A549 treated with Mapracorat at 1 μM for 4 hours (cell line): ENCODE data around the gene CLCN1. TPM values are rescaled to one million over a fixed set of nuclear protein-coding genes. Genes with fewer than 3 reads are reported as not detected.

Experiments used
- total RNA-seq: library from RNA; stranded (reverse); fragments of 200-300 nt; extraction: Qiagen RNA extraction; gene quantifications from 5 replicates; pipeline ENCODE4 v1.2.3, GENCODE V29; 2022

Gene CLCN1
- 0.05 to 0.37 TPM in 2 of 5 replicates, not detected in the others for total RNA-seq

DNA sequence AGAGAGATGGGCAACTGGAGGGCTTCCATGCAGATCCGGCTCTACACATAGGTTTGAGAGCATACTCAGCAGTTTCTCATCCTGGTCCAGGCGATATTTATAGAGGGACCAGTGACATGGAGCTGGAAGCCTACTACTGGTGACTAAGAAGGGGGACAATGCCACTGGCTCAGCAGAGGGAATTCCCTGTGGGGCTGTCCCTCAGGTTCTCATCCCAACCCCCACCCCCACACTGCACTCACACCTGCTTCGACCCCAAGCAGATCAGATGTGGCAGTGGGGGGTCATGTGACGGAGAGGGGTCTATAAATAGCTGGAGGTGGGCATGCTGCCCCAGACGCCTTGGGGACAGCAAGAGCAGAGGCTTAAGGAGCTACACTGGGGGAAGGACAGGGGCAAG, at the start of gene CLCN1:
TSS of gene CLCN1 (plus strand) at position 336 of the 400 bp plus-strand sequence. CDS start 102 bp downstream, outside the sequence.

DNA sequence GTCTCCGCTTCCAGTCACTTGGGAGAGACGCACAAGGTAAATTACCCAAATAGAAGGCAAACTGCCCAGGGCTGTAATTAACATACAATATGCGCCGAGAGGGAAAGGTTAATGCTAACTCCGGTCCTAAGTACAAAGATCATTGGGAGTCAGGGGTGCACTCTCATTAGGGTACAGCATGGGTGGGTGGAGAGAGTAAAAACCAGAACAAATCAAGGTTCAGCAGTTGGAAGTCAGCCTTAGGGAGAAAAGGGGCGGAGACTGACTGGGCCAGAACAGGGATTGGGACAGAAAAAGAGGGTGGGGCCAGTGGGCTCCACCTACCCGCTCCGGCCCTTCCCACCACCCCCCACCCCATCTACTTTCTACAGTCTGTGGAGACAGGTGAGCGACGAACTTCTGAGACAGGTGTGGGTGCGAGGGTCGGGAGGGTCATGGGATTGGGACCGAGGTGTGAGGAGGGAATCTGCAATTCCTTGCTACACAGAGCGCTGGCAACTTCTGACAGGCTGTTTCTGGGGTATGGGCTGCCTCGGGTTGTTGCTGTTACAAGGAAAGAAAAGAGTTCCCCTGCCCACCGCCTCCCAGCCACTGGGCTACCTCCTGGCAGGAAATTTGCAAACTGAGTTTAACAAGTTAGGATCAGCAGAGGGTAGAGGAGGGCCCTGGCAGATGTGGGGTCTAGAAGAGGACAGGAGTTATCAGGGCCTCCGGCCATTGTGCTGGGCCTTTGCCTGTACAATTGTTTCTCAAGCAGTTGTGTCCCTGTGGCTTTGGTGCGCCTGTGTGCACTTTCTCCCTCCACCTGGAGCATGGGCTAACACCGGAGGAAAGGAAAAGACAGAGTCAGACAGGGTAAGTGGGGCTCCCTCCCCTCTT, 31.1 kb upstream of the CLCN1 start, which contains the start of gene TMEM139:
TSS of gene TMEM139 (plus strand) at position 368 of the 879 bp plus-strand sequence. CDS start 1,000 bp downstream, outside the sequence.

DNA sequence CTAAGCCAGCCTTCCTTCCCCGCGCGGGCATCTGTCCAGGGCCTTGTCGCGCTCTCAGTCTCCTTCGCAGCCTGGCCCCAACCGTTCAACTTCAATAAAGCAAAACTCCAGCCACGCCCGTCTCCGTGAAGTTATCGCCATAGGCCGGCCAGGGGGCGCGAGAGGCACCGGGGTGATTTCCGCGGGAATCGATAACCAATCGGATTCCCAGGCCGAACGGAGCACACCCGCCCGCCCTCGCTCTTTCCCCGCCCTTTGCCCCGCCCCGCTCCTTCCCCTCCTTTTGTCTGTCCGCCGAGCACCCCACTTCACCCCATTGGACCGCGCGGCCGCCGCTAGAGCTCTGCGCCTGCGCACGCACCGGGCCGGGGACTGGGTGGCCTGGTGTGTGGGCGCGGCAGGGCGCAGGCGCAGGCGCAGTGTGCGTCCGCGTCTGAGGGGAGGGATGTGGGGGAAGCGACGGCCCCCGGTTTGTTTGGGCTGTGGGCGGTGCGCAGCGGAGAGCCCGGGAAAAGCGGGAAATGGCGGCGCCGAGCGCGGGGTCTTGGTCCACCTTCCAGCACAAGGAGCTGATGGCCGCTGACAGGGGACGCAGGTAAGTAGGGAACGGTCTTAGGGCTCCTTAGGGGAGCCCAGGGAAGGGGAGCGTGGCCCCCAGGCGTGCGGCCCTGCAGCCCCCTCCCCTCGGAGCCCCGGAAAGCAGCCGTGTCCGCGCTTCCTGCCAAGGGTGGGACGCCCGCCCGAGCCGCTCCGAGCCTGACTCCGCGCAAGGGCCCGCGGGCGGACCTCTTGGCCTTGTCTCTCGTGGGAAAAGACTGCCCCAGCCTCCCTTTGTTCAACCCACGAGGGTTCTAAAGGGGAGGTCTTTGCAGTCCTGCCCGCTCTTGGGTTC, 27.7 kb upstream of the CLCN1 start, which contains the start of gene CASP2:
TSS of gene CASP2 (plus strand) at position 417 of the 892 bp plus-strand sequence. CDS start at position 522, 105 bp downstream.

DNA sequence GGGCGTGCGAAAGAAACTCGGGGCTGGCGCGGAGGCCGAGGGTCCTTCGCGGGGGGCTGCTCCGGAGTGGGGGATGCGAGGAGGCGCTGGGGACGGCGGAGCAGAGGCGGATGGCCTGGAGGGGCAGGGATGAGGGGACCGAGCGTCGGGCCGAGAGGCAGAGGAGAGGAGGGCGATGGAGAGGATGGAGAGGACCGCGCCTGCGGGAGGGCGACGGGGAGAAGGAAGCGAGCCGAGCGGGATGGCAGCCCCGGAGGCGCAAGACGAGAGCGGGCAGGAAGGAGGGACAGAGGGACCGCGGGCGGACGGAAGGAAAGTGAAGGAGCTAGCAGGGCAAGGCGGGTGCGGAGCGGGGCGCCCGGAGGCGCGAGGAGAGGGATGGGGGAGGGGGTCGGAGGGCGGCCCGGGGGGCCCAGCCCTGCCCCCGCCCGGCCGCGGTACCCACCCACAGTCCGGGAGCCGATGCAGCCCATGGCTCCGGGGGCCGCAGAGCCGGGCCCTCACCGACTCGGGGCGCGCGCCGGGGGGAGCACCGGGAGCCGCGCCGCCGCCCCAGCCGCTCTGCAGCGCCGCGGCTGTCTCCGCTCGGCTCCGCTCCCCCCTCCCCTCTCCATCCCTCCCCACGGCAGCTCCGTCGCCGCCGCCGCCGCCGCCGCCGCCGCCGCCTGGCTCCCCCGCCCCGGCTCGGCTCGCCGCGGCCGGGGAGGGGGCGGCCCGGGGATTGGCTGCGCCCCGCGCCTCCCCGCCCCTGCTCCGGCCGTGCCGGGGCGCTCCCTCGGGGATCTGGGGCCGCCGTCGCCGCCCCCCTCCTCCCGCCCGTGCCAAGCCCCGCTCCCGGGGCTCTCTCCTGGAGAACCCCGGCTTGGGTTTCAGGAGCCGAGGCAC, 46.5 kb downstream of the CLCN1 start, which contains the start of gene FAM131B:
TSS of gene FAM131B (minus strand) at position 583 of the 885 bp plus-strand sequence. CDS start at position 473, 110 bp downstream.

DNA sequence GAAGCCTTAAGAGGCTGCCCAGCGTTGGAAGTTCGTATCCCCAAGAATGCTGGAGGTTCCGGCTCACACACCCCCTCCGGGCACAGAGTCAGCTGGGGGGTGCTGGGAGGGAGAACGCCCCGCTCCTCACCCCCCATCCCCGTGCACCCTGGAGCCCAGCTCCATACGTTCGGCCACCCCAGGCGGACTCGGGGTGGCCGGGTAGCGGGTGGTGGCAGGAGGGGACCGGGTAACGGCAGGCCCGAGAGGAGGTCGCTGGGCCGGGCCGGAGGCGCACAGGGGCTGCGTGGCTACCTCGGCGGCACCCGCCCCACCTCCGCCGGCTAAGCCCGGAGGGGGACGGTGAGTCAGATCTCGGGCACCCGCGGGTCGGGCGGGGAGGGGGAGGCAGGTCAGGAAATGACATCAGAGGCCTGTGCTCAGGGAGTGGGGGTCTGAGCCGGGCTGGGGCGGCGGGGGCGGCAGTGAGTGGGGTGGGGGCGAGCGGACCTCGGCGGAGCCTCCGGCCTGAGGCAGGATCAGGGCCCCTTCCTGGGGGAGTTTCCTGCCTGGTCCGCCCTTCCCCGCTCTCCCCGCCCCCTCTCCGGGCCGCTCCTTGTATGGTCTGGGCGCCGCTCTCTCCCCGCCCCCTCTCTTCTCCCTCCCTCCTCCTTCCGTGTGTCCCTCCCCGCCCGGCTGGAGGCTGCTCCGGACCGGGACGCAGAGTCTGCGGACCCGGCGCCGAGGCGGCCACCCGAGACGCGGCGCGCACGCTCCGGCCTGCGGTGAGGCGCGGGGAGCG, 64.9 kb downstream of the CLCN1 start, which contains the start of gene ZYX:
TSS of gene ZYX (plus strand) at position 700 of the 781 bp plus-strand sequence. CDS start 227 bp downstream, outside the sequence.

Other genes with a start within 250 kb of the CLCN1 start
- gene PIP, start 184.0 kb upstream of the CLCN1 start, total RNA-seq = 0.36 to 0.48 TPM (median 0.36 TPM) in 3 of 5 replicates, not detected in the others
- gene TAS2R39, start 132.7 kb upstream of the CLCN1 start, total RNA-seq = not detected in 5 replicates
- gene TAS2R40, start 94.1 kb upstream of the CLCN1 start, total RNA-seq = not detected in 5 replicates
- 108 to 122 TPM (median 119 TPM) in 5 replicates for gene GSTK1, start 52.7 kb upstream of the CLCN1 start, total RNA-seq
- 0.67 to 1.6 TPM (median 1.1 TPM) in 5 replicates for gene TMEM139, start 31.2 kb upstream of the CLCN1 start, total RNA-seq
- 17.0 to 21.8 TPM (median 19.6 TPM) in 5 replicates for gene CASP2, start 27.8 kb upstream of the CLCN1 start, total RNA-seq
- gene FAM131B, start 46.6 kb downstream of the CLCN1 start, total RNA-seq = 0.27 to 0.49 TPM (median 0.43 TPM) in 5 replicates
- 160 to 188 TPM (median 183 TPM) in 5 replicates for gene ZYX, start 65.2 kb downstream of the CLCN1 start, total RNA-seq
- 0.22 TPM in 1 of 5 replicates, not detected in the others for gene EPHA1, start 92.7 kb downstream of the CLCN1 start, total RNA-seq
- not detected in 5 replicates for gene TAS2R60, start 127.3 kb downstream of the CLCN1 start, total RNA-seq
- not detected in 5 replicates for gene TAS2R41, start 161.8 kb downstream of the CLCN1 start, total RNA-seq